Activated T-helper 1 cell treated with Interleukin-2 at 50 U/mL for 16 hours (primary cell): ENCODE results near the gene CCDC78.

Source experiments
- DNase-seq: peaks from one replicate; pipeline ENCODE4 v3.0.0-alpha.2; 2020; ENCODE audit warnings: low read depth

CCDC78 gene

GRCh38 chr16:678209-678857 lies 47.9 kb downstream of the CCDC78 start:
- no peak for DNase-seq

GRCh38 chr16:677316-678190 lies 48.7 kb downstream of the CCDC78 start:
- DNase-seq, result no peak

GRCh38 chr16:676913-677312 lies 49.3 kb downstream of the CCDC78 start:
- DNase-seq, result no peak

- no peak for DNase-seq
These were observed 49.7 kb downstream of the CCDC78 start for GRCh38 chr16:676565-676902.

GRCh38 chr16:675884-676564 lies 50.2 kb downstream of the CCDC78 start:
- no peak for DNase-seq

GRCh38 chr16:674968-675883 lies 51.0 kb downstream of the CCDC78 start, which contains the start of gene RHBDL1:
TSS of gene RHBDL1 (plus strand) at chr16:675671. CDS start at chr16:675791, 120 bp downstream.
- DNase-seq, result no peak

- DNase-seq, result no peak
These were observed 51.9 kb downstream of the CCDC78 start for GRCh38 chr16:674214-674881.

GRCh38 chr16:673399-673991 lies 52.7 kb downstream of the CCDC78 start:
- no peak for DNase-seq

GRCh38 chr16:672851-673250 lies 53.4 kb downstream of the CCDC78 start:
- DNase-seq, result no peak
